CD4-positive, CD25-positive, alpha-beta regulatory T cell (primary cell): ENCODE measurements around the gene PCDHB10. TPM values are rescaled to one million over a fixed set of nuclear protein-coding genes. Genes with fewer than 3 reads are reported as not detected.
A peak's percentile ranks its signal among the peaks of the same experiment; 100 is the strongest.
"Not testable (repeated sequence)": the region's sequence is repeated elsewhere in the genome, so short reads cannot be mapped to it uniquely, and the experiment has no call there.

Source experiments
- ATAC-seq, 2 donors: fragments of 150-1000 bp; cut with Tn5 transposase; one replicate each; pipeline ENCODE4 v1.10.0; 2021; ENCODE audit warnings: low read depth in 2 of 2, moderate number of reproducible peaks in 2 of 2, moderate library complexity in 1 of 2
- DNase-seq, 3 donors: peaks; one replicate each; pipeline versions ENCODE4 v3.0.0 to v3.0.0-alpha.2; 2012 to 2022; ENCODE audit warnings: mixed read lengths in 1 of 3
- H3K27ac ChIP-seq: one replicate; pipeline ENCODE4 v1.7.0; 2013; ENCODE audit warnings: mild to moderate bottlenecking, low read length; ENCODE audit not compliant: insufficient read depth, poor library complexity, severe bottlenecking
- H3K27me3 ChIP-seq: one replicate; pipeline ENCODE4 v1.7.0; 2013; ENCODE audit warnings: low read length; ENCODE audit not compliant: control insufficient read depth, insufficient read depth
- H3K36me3 ChIP-seq: one replicate; pipeline ENCODE4 v1.7.0; 2013; ENCODE audit warnings: mild to moderate bottlenecking, low read length, moderate library complexity; ENCODE audit not compliant: control insufficient read depth, insufficient read depth
- H3K4me1 ChIP-seq: 2 replicates; pipeline ENCODE4 v1.7.0; 2013; ENCODE audit warnings: mild to moderate bottlenecking, low read length; ENCODE audit not compliant: insufficient read depth, control insufficient read depth, poor library complexity, severe bottlenecking
- H3K4me3 ChIP-seq: one replicate; pipeline ENCODE4 v1.7.0; 2013; ENCODE audit warnings: low read depth, mild to moderate bottlenecking, low read length, moderate library complexity
- H3K9me3 ChIP-seq, 2 experiments: 1 replicate in 1 of 2; 2 replicates in 1 of 2; pipeline ENCODE4 v1.7.0; 2013; ENCODE audit warnings: low read length in 2 of 2, mild to moderate bottlenecking in 1 of 2, moderate library complexity in 1 of 2; ENCODE audit not compliant: control insufficient read depth in 2 of 2
- H3K27ac Mint-ChIP-seq, 3 donors: one replicate each; pipeline ENCODE4 v1.8.0; 2020 to 2022; ENCODE audit warnings: mild to moderate bottlenecking in 3 of 3, mixed read lengths in 3 of 3, moderate library complexity in 2 of 3
- H3K27me3 Mint-ChIP-seq: one replicate; pipeline ENCODE4 v1.8.0; 2022; ENCODE audit warnings: mild to moderate bottlenecking, mixed read lengths
- H3K36me3 Mint-ChIP-seq: one replicate; pipeline ENCODE4 v1.8.0; 2020; ENCODE audit warnings: mixed read lengths
- H3K4me1 Mint-ChIP-seq, 4 donors: one replicate each; pipeline ENCODE4 v1.8.0; 2020 to 2022; ENCODE audit warnings: mixed read lengths in 4 of 4, mild to moderate bottlenecking in 1 of 4
- H3K4me3 Mint-ChIP-seq, 4 donors: one replicate each; pipeline ENCODE4 v1.8.0; 2020 to 2022; ENCODE audit warnings: mild to moderate bottlenecking in 4 of 4, mixed read lengths in 4 of 4, moderate library complexity in 3 of 4
- H3K9me3 Mint-ChIP-seq, 7 donors: one replicate each; pipeline ENCODE4 v1.8.0; 2020 to 2022; ENCODE audit warnings: mixed read lengths in 7 of 7, mild to moderate bottlenecking in 3 of 7, moderate library complexity in 2 of 7
- polyA plus RNA-seq, 4 donors: library from polyadenylated mRNA; unstranded; fragments of 300-500 nt; fragmentation: Illumina TruSeq; gene quantifications; one replicate each; pipeline ENCODE4 v1.2.3, GENCODE V29; 2021
- total RNA-seq: library from RNA; stranded (reverse); gene quantifications from one replicate; pipeline ENCODE4 v1.2.3, GENCODE V29; 2022

The PCDHB10 gene
- total RNA-seq = not detected
- polyA plus RNA-seq = not detected

DNA sequence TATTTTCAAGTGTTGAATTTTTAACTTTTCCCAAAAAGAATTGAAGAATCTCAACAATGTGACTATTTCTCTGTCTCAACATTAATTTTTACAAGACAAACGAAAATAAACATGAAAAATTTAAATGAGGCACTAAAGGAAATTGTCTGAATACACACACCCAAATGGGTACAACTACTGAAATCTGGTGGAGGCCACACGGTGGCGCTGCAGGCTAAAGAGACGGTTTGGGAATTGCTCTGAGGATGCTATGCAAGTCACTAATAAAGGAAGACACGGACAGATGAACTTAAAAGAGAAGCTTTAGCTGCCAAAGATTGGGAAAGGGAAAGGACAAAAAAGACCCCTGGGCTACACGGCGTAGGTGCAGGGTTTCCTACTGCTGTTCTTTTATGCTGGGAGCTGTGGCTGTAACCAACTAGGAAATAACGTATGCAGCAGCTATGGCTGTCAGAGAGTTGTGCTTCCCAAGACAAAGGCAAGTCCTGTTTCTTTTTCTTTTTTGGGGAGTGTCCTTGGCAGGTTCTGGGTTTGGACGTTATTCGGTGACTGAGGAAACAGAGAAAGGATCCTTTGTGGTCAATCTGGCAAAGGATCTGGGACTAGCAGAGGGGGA lies at the start of gene PCDHB10:
Gene PCDHB10 (plus strand): TSS at position 244 of the 616 bp plus-strand sequence. CDS start 200 bp downstream, at position 444.
- ATAC-seq (no peak), DNase-seq (peak in 2 of 3 donors; percentile 8 to 10)
- no peaks in the 10 kb centered on the region for H3K4me1 ChIP-seq
- Mint-ChIP-seq H3K4me3 (no peak within 1 kb of the TSS), H3K4me1 (peaks cover 0 to 4% (median 0%) of the 10 kb centered on the region in 4 donors), H3K27me3 (peaks cover 10% of the 10 kb centered on the region), H3K27ac (no peak within 1 kb of the TSS), H3K36me3 (peaks cover 8% of the 10 kb centered on the region), H3K9me3 (peaks cover 0 to 44% (median 20%) of the 10 kb centered on the region in 7 donors)
- H3K36me3 ChIP-seq = no peaks in the 10 kb centered on the region
- no peak within 1 kb of the TSS for H3K4me3 ChIP-seq
- H3K27me3 ChIP-seq = no peaks in the 10 kb centered on the region
- peaks cover 9 to 10% of the 10 kb centered on the region in 2 experiments for H3K9me3 ChIP-seq
- H3K27ac ChIP-seq = no peak within 1 kb of the TSS

DNA sequence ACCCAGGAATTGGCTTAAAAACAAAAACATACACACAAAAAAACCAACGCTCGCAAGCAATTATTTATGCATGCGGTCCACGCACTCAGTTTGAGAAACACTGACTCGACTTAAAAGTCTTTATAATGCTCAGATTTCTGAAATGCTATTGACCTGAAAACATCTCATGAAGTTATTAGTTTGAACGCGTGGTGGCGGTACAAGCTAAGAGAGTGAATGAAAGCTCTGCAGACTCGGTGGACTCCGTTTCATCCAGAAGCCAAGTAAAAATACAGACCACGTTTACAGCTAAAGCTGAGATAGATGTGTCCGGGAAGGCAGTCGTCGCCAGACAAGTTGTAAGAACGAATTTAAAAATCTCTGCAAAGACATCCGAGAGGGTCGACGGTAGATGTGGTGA lies 42.3 kb upstream of the PCDHB10 start, which contains the start of gene PCDHB6:
Gene PCDHB6 (plus strand): TSS at position 246 of the 400 bp plus-strand sequence. CDS start 201 bp downstream, outside the sequence.
- Histone ChIP-seq H3K27ac (no peak within 1 kb of the TSS), H3K4me3 (no peak within 1 kb of the TSS), H3K27me3 (peaks cover 2% of the 10 kb centered on the region), H3K36me3 (no peaks in the 10 kb centered on the region), H3K9me3 (peaks cover 5 to 6% of the 10 kb centered on the region in 2 experiments), H3K4me1 (no peaks in the 10 kb centered on the region)
- Mint-ChIP-seq H3K4me3 (peak within 1 kb of the TSS in 1 of 4 donors; percentile 71), H3K4me1 (peaks cover 0 to 5% (median 1%) of the 10 kb centered on the region in 4 donors), H3K27ac (no peak within 1 kb of the TSS), H3K9me3 (peaks cover 0 to 17% (median 8%) of the 10 kb centered on the region in 7 donors), H3K36me3 (no peaks in the 10 kb centered on the region), H3K27me3 (peaks cover 9% of the 10 kb centered on the region)
- ATAC-seq (no peak), DNase-seq (peak in 1 of 3 donors; percentile 1)

DNA sequence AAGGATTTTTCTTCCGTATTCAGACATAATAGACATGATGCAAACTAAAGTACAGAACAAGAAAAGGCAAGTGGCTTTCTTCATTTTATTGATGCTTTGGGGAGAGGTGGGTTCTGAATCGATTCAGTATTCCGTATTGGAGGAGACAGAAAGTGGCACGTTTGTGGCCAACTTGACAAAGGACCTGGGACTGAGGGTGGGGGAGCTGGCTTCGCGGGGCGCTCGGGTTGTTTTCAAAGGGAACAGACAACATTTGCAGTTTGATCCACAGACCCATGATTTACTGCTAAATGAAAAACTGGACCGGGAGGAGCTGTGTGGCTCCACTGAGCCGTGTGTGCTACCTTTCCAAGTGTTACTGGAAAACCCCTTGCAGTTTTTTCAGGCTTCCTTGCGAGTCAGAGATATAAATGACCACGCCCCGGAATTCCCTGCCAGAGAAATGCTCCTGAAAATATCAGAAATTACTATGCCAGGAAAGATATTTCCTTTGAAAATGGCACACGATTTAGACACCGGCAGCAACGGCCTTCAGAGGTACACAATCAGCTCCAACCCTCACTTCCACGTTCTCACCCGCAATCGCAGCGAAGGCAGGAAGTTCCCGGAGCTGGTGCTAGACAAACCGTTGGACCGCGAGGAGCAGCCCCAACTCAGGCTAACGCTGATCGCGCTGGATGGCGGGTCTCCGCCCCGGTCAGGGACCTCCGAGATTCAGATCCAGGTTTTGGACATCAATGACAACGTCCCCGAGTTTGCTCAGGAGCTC lies 41.7 kb upstream of the PCDHB10 start:
- Mint-ChIP-seq H3K4me3 (peak overlapping the region in 1 of 4 donors; percentile 71), H3K27me3 (peaks cover 9% of the 10 kb centered on the region), H3K27ac (no peak overlapping the region), H3K4me1 (peaks cover 0 to 5% (median 1%) of the 10 kb centered on the region in 4 donors), H3K9me3 (peaks cover 0 to 17% (median 8%) of the 10 kb centered on the region in 7 donors), H3K36me3 (no peaks in the 10 kb centered on the region)
- H3K36me3 ChIP-seq = no peaks in the 10 kb centered on the region
- H3K4me1 ChIP-seq = no peaks in the 10 kb centered on the region
- no peak overlapping the region for H3K27ac ChIP-seq
- DNase-seq (no peak), ATAC-seq (no peak)
- H3K27me3 ChIP-seq = peaks cover 2% of the 10 kb centered on the region
- H3K4me3 ChIP-seq = no peak overlapping the region
- peaks cover 5 to 8% of the 10 kb centered on the region in 2 experiments for H3K9me3 ChIP-seq

DNA sequence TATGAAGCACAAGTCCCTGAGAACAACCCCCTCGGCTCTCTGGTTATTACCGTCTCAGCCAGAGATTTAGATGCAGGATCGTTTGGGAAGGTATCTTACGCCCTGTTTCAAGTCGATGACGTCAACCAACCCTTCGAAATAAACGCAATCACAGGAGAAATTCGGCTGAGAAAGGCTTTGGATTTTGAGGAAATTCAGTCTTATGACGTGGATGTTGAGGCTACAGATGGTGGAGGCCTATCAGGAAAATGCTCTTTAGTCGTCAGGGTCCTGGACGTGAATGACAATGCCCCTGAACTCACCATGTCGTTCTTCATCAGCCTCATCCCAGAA lies 41.2 kb upstream of the PCDHB10 start:
- H3K4me3 ChIP-seq = no peak overlapping the region
- peaks cover 2% of the 10 kb centered on the region for H3K27me3 ChIP-seq
- H3K4me1 ChIP-seq = no peaks in the 10 kb centered on the region
- Mint-ChIP-seq H3K4me3 (no peak overlapping the region), H3K27me3 (peaks cover 13% of the 10 kb centered on the region), H3K36me3 (no peaks in the 10 kb centered on the region), H3K9me3 (peaks cover 0 to 17% (median 10%) of the 10 kb centered on the region in 7 donors), H3K27ac (no peak overlapping the region), H3K4me1 (peaks cover 0 to 5% (median 1%) of the 10 kb centered on the region in 4 donors)
- ATAC-seq (no peak), DNase-seq (no peak)
- H3K9me3 ChIP-seq = peaks cover 5 to 13% of the 10 kb centered on the region in 2 experiments
- no peak overlapping the region for H3K27ac ChIP-seq
- no peaks in the 10 kb centered on the region for H3K36me3 ChIP-seq

DNA sequence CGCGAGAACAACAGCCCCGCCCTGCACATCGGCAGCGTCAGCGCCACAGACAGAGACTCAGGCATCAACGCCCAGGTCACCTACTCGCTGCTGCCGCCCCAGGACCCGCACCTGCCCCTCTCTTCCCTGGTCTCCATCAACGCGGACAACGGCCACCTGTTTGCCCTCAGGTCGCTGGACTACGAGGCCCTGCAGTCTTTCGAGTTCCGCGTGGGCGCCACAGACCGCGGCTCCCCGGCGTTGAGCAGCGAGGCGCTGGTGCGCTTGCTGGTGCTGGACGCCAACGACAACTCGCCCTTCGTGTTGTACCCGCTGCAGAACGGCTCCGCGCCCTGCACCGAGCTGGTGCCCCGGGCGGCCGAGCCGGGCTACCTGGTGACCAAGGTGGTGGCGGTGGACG lies 40.5 kb upstream of the PCDHB10 start:
- not testable (repeated sequence) for H3K27ac Mint-ChIP-seq, DNase-seq, H3K27ac ChIP-seq, H3K4me1 ChIP-seq, ATAC-seq, H3K4me3 Mint-ChIP-seq, H3K4me3 ChIP-seq, H3K36me3 Mint-ChIP-seq, H3K4me1 Mint-ChIP-seq, H3K27me3 ChIP-seq, H3K36me3 ChIP-seq
- Mint-ChIP-seq H3K27me3 (peaks cover 17% of the 10 kb centered on the region), H3K9me3 (peaks cover 0 to 23% (median 12%) of the 10 kb centered on the region in 7 donors)
- H3K9me3 ChIP-seq = peaks cover 8 to 20% of the 10 kb centered on the region in 2 experiments

DNA sequence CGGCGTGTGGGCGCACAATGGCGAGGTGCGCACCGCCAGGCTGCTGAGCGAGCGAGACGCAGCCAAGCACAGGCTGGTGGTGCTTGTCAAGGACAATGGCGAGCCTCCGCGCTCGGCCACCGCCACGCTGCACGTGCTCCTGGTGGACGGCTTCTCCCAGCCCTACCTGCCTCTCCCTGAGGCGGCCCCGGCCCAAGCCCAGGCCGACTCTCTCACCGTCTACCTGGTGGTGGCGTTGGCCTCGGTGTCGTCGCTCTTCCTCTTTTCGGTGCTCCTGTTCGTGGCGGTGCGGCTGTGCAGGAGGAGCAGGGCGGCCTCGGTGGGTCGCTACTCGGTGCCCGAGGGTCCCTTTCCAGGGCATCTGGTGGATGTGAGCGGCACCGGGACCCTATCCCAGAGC lies 40.1 kb upstream of the PCDHB10 start:
- not testable (repeated sequence) for H3K4me3 ChIP-seq, H3K27me3 ChIP-seq, H3K4me1 ChIP-seq, H3K36me3 ChIP-seq, DNase-seq, H3K27ac ChIP-seq, H3K4me3 Mint-ChIP-seq, H3K4me1 Mint-ChIP-seq, H3K27ac Mint-ChIP-seq, H3K36me3 Mint-ChIP-seq, ATAC-seq
- H3K9me3 Mint-ChIP-seq = peaks cover 0 to 28% (median 14%) of the 10 kb centered on the region in 7 donors
- H3K27me3 Mint-ChIP-seq = peaks cover 19% of the 10 kb centered on the region
- H3K9me3 ChIP-seq = peaks cover 8 to 22% of the 10 kb centered on the region in 2 experiments

DNA sequence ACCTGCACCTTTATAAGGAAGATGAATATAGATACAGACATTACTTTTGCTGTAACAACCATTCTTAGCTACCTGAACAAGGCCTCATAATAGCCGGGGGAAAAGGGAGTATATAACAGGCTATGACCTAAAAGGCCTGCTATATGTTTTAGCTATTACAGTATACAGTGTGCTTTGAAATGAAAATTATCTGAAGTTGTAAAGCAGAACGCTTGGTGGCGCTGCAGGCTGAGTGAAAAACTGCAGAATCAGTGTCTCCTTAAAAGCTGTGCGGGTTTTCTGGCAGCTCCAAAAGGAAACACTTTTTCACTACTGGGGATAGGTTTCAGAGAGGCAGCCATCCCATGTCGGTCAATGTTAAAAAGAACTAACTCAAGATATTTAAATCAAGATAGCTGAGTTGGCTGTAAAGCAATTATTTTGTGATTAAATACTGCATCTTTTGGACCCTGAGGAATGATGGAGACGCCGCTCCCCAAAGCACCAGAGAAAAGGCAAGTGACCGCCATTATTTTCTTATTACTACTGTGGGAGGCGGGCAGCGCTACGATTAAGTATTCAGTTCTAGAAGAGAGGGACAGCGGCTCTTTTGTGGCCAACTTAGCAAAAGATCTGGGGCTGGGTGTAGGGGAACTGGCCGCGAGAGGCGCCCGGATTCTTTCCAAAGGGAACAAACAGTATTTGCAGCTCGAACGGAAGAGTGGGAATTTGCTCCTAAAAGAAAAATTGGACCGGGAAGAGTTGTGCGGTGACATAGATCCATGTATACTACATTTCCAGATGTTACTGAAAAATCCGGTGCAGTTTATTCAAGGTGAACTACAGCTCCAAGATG lies 36.4 kb upstream of the PCDHB10 start:
- Mint-ChIP-seq H3K36me3 (no peaks in the 10 kb centered on the region), H3K27me3 (peaks cover 10% of the 10 kb centered on the region), H3K4me3 (no peak overlapping the region), H3K9me3 (peaks cover 0 to 25% (median 11%) of the 10 kb centered on the region in 7 donors), H3K4me1 (no peaks in the 10 kb centered on the region), H3K27ac (no peak overlapping the region)
- ATAC-seq = no peak
- Histone ChIP-seq H3K27me3 (peaks cover 5% of the 10 kb centered on the region), H3K9me3 (peaks cover 10 to 20% of the 10 kb centered on the region in 2 experiments), H3K4me3 (no peak overlapping the region), H3K27ac (no peak overlapping the region), H3K4me1 (no peaks in the 10 kb centered on the region), H3K36me3 (no peaks in the 10 kb centered on the region)
- DNase-seq = no peak
